ENCODE measurements around the gene SLC2A10. TPM values are rescaled to one million over a fixed set of nuclear protein-coding genes. Genes with fewer than 3 reads are reported as not detected.

The SLC2A10 gene
- total RNA-seq, 1 experiment from 2014 or later = 1.6 TPM

DNA sequence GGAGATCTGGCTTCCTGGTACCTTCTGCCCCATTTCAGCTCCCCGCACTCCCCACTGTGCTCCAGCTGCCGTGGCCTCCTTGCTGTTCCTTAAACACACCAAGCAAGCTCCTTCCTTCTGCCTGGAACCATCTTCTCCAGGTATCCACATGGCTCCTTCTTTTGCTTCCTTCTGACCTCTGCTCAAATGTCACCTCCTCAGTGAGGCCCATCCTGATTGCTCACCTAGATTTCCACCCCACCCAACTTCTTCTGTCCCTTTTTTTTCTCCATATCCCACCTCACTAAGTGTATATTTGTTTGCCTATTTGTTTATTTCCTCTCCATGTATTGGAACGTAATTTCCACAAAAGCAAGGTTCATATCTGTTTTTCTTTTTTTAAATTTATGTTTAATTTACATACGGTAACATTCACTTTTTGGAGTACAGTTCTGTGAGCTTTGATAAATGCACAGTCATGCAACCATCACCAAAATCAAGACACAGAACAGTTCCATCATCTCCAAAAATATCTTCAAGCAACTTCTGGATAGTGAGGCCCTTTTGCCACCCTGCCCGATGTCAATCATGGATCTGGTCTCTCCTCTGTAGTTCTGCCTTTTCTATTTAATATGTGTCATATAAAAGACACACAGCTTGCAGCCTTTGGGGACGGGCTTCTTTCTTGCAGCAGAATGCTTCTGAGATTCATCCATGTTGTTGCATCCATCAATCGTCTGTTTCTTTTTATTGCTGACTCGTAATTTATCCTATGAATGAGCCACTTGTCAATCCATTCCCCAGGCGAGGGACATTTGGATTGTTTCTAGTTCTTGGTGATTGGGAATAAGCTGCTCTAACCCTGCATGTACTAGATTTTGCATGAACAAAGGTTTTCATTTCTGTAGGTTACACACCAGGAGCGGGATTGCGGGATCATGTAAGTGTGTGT lies 46.3 kb downstream of the SLC2A10 start:
- in situ Hi-C loops (cut with HindIII; ENCODE audit: low pct_unique_long_range_greater_than_20kb, low sequenced_read_pairs) = no loop called here
- Histone ChIP-seq H3K36me3 (ENCODE audit: control insufficient read depth, insufficient read depth, low read length) (no peaks in the 10 kb centered on the region), H3K27ac (ENCODE audit: low read length) (no peak overlapping the region), H3K9me3 (ENCODE audit: control insufficient read depth, insufficient read depth, low read depth, low read length) (no peaks in the 10 kb centered on the region), H3K4me1 (ENCODE audit: control insufficient read depth, insufficient read depth, low read length) (0 out of 2 replicates have a peak, but pooled peaks cover 4% of the 10 kb centered on the region), H3K27me3 (ENCODE audit: control insufficient read depth, insufficient read depth, low read length) (no peaks in the 10 kb centered on the region), H3K4me3 (ENCODE audit: low read depth in 2 of 2, low read length in 2 of 2) (no peak overlapping the region)
- DNase-seq (ENCODE audit: low read depth, low spot score) (no peak), ATAC-seq (no peak)
- no peak for TF ChIP-seq POLR2AphosphoS5 (IDR thresholded peaks at IDR 0.05; ENCODE audit: low read depth, low read length)
- no peak for TF ChIP-seq TCF7L2 (IDR thresholded peaks at IDR 0.05; ENCODE audit: low read depth, low read length)
- TF ChIP-seq, protein P1, sequence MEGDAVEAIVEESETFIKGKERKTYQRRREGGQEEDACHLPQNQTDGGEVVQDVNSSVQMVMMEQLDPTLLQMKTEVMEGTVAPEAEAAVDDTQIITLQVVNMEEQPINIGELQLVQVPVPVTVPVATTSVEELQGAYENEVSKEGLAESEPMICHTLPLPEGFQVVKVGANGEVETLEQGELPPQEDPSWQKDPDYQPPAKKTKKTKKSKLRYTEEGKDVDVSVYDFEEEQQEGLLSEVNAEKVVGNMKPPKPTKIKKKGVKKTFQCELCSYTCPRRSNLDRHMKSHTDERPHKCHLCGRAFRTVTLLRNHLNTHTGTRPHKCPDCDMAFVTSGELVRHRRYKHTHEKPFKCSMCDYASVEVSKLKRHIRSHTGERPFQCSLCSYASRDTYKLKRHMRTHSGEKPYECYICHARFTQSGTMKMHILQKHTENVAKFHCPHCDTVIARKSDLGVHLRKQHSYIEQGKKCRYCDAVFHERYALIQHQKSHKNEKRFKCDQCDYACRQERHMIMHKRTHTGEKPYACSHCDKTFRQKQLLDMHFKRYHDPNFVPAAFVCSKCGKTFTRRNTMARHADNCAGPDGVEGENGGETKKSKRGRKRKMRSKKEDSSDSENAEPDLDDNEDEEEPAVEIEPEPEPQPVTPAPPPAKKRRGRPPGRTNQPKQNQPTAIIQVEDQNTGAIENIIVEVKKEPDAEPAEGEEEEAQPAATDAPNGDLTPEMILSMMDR (IDR thresholded peaks at IDR 0.05) = no peak
- no peak for TF ChIP-seq SIN3A (IDR thresholded peaks at IDR 0.05; ENCODE audit: borderline replicate concordance, insufficient read depth, low read depth, low read length)
- TF ChIP-seq, protein P2, sequence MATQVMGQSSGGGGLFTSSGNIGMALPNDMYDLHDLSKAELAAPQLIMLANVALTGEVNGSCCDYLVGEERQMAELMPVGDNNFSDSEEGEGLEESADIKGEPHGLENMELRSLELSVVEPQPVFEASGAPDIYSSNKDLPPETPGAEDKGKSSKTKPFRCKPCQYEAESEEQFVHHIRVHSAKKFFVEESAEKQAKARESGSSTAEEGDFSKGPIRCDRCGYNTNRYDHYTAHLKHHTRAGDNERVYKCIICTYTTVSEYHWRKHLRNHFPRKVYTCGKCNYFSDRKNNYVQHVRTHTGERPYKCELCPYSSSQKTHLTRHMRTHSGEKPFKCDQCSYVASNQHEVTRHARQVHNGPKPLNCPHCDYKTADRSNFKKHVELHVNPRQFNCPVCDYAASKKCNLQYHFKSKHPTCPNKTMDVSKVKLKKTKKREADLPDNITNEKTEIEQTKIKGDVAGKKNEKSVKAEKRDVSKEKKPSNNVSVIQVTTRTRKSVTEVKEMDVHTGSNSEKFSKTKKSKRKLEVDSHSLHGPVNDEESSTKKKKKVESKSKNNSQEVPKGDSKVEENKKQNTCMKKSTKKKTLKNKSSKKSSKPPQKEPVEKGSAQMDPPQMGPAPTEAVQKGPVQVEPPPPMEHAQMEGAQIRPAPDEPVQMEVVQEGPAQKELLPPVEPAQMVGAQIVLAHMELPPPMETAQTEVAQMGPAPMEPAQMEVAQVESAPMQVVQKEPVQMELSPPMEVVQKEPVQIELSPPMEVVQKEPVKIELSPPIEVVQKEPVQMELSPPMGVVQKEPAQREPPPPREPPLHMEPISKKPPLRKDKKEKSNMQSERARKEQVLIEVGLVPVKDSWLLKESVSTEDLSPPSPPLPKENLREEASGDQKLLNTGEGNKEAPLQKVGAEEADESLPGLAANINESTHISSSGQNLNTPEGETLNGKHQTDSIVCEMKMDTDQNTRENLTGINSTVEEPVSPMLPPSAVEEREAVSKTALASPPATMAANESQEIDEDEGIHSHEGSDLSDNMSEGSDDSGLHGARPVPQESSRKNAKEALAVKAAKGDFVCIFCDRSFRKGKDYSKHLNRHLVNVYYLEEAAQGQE (IDR thresholded peaks at IDR 0.05; ENCODE audit: insufficient read depth in 1 of 2, low read depth in 2 of 2, low read length in 1 of 2) = no peak
- ChIA-PET POLR2A (no interaction called here), CTCF (interaction anchor here (0.6 kb wide), 1 partner anchor 197 kb away, joined by 3 read pairs; no protein-coding TSS in a partner anchor)
- intact Hi-C loops (cut with micrococcal nuclease; ENCODE audit: unreplicated experiment) = no loop called here
- no TSS peak for BruUV-seq (replicated peaks)

DNA sequence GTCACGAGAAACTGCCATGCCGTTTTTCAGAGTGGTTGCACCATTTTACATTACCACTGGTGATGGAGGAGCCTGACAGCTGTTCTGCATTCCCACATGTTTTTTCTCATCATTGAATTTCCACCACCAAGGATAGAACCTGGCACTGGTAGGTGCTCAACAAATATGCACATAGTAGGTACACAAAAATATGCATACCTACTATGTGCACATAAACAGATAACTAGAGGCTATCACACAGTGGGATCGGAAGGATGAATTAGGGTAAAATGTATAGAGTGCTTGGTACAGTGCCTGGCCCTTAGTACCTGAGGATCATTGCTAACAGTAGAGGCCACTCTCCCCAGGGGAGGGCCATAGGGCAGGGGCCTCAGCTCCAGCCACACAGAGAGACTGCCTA lies 47.0 kb downstream of the SLC2A10 start:
- no TSS peak for BruUV-seq (replicated peaks)
- intact Hi-C loops (cut with micrococcal nuclease; ENCODE audit: unreplicated experiment) (no loop called here), in situ Hi-C loops (cut with HindIII; ENCODE audit: low pct_unique_long_range_greater_than_20kb, low sequenced_read_pairs) (no loop called here)
- ChIA-PET CTCF (interaction anchor here (0.6 to 0.7 kb wide), 2 partner anchors 196 to 264 kb away, joined by 3 to 5 read pairs; no protein-coding TSS in a partner anchor), POLR2A (no interaction called here)
- Histone ChIP-seq H3K4me3 (ENCODE audit: low read depth in 2 of 2, low read length in 2 of 2) (no peak overlapping the region), H3K27ac (ENCODE audit: low read length) (no peak overlapping the region), H3K27me3 (ENCODE audit: control insufficient read depth, insufficient read depth, low read length) (no peaks in the 10 kb centered on the region), H3K36me3 (ENCODE audit: control insufficient read depth, insufficient read depth, low read length) (no peaks in the 10 kb centered on the region), H3K9me3 (ENCODE audit: control insufficient read depth, insufficient read depth, low read depth, low read length) (no peaks in the 10 kb centered on the region), H3K4me1 (ENCODE audit: control insufficient read depth, insufficient read depth, low read length) (0 out of 2 replicates have a peak, but pooled peaks cover 4% of the 10 kb centered on the region)
- no peak for TF ChIP-seq POLR2AphosphoS5 (IDR thresholded peaks at IDR 0.05; ENCODE audit: low read depth, low read length)
- TF ChIP-seq, protein P2 (IDR thresholded peaks at IDR 0.05; ENCODE audit: insufficient read depth in 1 of 2, low read depth in 2 of 2, low read length in 1 of 2) = no peak
- ATAC-seq = no peak
- no peak for DNase-seq (ENCODE audit: low read depth, low spot score)

All from Panc1 (cell line).